Naive thymus-derived CD4-positive, alpha-beta T cell (primary cell): ENCODE data around the gene IGDCC3. TPM values are rescaled to one million over a fixed set of nuclear protein-coding genes. Genes with fewer than 3 reads are reported as not detected.

Experiments used
- ATAC-seq: fragments of 150-1000 bp; cut with Tn5 transposase; 2 replicates; pipeline ENCODE4 v1.10.0; 2021; ENCODE audit warnings: mild to moderate bottlenecking, moderate library complexity
- CTCF ChIA-PET: fragments of 350-600 bp; sonication (Branson Sonifier 250); formaldehyde crosslinking; loops from one replicate; lab custom pipeline; 2021; ENCODE audit warnings: antibody characterized with exemption; lab: Charles Lee
- POLR2A ChIA-PET: fragments of 350-600 bp; sonication (Branson Sonifier 250); formaldehyde crosslinking; loops from one replicate; lab custom pipeline; 2021; ENCODE audit warnings: antibody characterized with exemption, inconsistent platforms; lab: Charles Lee
- DNase-seq, 9 donors: peaks; one replicate each; pipeline versions ENCODE4 v3.0.0 to v3.0.0-alpha.2; 2020 to 2022; ENCODE audit warnings: mixed read lengths in 1 of 9
- H3K27ac ChIP-seq: one replicate; pipeline ENCODE4 v1.7.0; 2013; ENCODE audit warnings: mild to moderate bottlenecking, low read depth, low read length, moderate library complexity
- H3K27me3 ChIP-seq, 2 donors: one replicate each; pipeline ENCODE4 v1.7.0; 2013; ENCODE audit warnings: low read length in 2 of 2, mild to moderate bottlenecking in 2 of 2, moderate library complexity in 2 of 2; ENCODE audit not compliant: control insufficient read depth in 2 of 2, insufficient read depth in 2 of 2
- H3K36me3 ChIP-seq, 3 experiments: 1 replicate in 2 of 3; 2 replicates in 1 of 3; pipeline ENCODE4 v1.7.0; 2013; ENCODE audit warnings: low read length in 3 of 3, mild to moderate bottlenecking in 3 of 3, moderate library complexity in 1 of 3; ENCODE audit not compliant: insufficient read depth in 3 of 3, control insufficient read depth in 2 of 3
- H3K4me1 ChIP-seq, 2 donors: one replicate each; pipeline ENCODE4 v1.7.0; 2013; ENCODE audit warnings: low read length in 2 of 2, mild to moderate bottlenecking in 2 of 2, moderate library complexity in 1 of 2; ENCODE audit not compliant: control insufficient read depth in 2 of 2, insufficient read depth in 2 of 2
- H3K4me3 ChIP-seq: 2 replicates; pipeline ENCODE4 v1.7.0; 2013; ENCODE audit warnings: mild to moderate bottlenecking, low read length
- H3K9me3 ChIP-seq, 3 experiments: 1 replicate in 2 of 3; 2 replicates in 1 of 3; pipeline ENCODE4 v1.7.0; 2013; ENCODE audit warnings: low read length in 3 of 3; ENCODE audit not compliant: control insufficient read depth in 2 of 3
- H3K27ac Mint-ChIP-seq, 9 donors: one replicate each; pipeline ENCODE4 v1.8.0; 2020 to 2022; ENCODE audit warnings: mixed read lengths in 9 of 9, mild to moderate bottlenecking in 8 of 9, moderate library complexity in 5 of 9, inconsistent platforms in 2 of 9
- H3K27me3 Mint-ChIP-seq, 5 donors: one replicate each; pipeline ENCODE4 v1.8.0; 2021 to 2022; ENCODE audit warnings: mixed read lengths in 5 of 5, mild to moderate bottlenecking in 1 of 5
- H3K36me3 Mint-ChIP-seq, 5 donors: one replicate each; pipeline ENCODE4 v1.8.0; 2020 to 2022; ENCODE audit warnings: mixed read lengths in 5 of 5, mild to moderate bottlenecking in 3 of 5, inconsistent platforms in 1 of 5
- H3K4me1 Mint-ChIP-seq, 7 donors: one replicate each; pipeline ENCODE4 v1.8.0; 2020 to 2022; ENCODE audit warnings: mixed read lengths in 7 of 7, mild to moderate bottlenecking in 3 of 7, inconsistent platforms in 1 of 7
- H3K4me3 Mint-ChIP-seq, 10 donors: one replicate each; pipeline ENCODE4 v1.8.0; 2020 to 2022; ENCODE audit warnings: mild to moderate bottlenecking in 10 of 10, mixed read lengths in 10 of 10, moderate library complexity in 6 of 10, inconsistent platforms in 2 of 10
- H3K9me3 Mint-ChIP-seq, 11 donors: one replicate each; pipeline ENCODE4 v1.8.0; 2020 to 2022; ENCODE audit warnings: mixed read lengths in 11 of 11, mild to moderate bottlenecking in 4 of 11, inconsistent platforms in 1 of 11, moderate library complexity in 1 of 11
- intact Hi-C, 2 donors: fragments of 100-400 bp; cut with micrococcal nuclease; formaldehyde crosslinking; loops; one replicate each; pipeline ENCODE4 v1.15.1; 2023
- polyA plus RNA-seq, 2 donors: library from polyadenylated mRNA; unstranded; fragments of 300-500 nt; fragmentation: Illumina TruSeq; gene quantifications; one replicate each; pipeline ENCODE4 v1.2.3, GENCODE V29; 2021
- total RNA-seq, 6 experiments: library from RNA in 5 of 6; stranded (reverse) in 5 of 6; gene quantifications; 1 replicate in 5 of 6; 2 replicates in 1 of 6; pipeline ENCODE4 v1.2.3 and lab custom pipeline; 2021 to 2026

The IGDCC3 gene
- total and polyA plus RNA-seq, 7 experiments from 2014 or later = not detected

- no peak overlapping the region for H3K27ac ChIP-seq
- intact Hi-C loops = no loop called here
Measured at GRCh38 chr15:65333148-65333820, 44.5 kb downstream of the IGDCC3 start.

DNA sequence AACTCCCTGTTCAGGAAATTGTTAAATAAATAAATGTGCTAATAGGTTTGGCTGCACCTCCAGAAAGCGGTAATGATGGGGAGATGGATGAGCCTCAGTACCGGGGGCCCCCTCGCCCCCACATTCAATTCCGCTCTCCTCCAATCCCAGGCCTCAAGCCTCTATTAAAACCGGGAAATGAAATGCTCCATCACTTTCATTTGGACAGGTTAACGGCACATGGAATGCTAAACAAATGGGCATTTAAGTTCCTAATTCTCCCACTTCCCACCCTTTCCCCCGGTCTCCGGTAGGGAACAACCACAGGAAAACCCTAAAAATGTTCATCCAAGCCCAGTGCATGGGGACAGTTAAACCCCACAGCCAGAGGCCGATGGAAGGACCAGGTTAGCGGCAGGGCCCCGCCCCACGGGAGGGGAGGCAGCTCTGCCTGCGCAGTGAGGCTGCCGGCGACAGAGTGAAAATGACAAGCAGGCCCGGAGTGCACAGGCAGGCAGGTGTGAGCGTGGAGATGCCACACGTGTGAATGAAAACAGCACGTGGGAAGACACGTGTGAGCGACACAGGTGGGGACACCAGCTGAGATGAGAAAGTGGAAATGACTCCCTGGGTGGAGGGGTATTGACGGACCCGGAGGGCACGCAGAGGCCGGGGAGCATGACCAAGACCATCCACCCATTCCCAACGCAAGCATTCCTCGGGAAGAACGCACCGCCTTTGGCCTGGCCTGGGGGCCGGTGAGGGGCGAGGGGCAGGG, 45.2 kb downstream of the IGDCC3 start:
- H3K27ac Mint-ChIP-seq = no peak overlapping the region
- peaks cover 0 to 1% (median 0%) of the 10 kb centered on the region in 11 donors for H3K9me3 Mint-ChIP-seq
- H3K36me3 Mint-ChIP-seq = no peaks in the 10 kb centered on the region
- ChIA-PET CTCF (no interaction called here), POLR2A (no interaction called here)
- no peaks in the 10 kb centered on the region for H3K9me3 ChIP-seq
- DNase-seq (no peak), ATAC-seq (no peak)
- H3K27ac ChIP-seq = no peak overlapping the region
- H3K4me1 Mint-ChIP-seq = no peaks in the 10 kb centered on the region
- H3K27me3 ChIP-seq = no peaks in the 10 kb centered on the region
- H3K4me3 Mint-ChIP-seq = no peak overlapping the region
- H3K27me3 Mint-ChIP-seq = peaks cover 0 to 13% (median 0%) of the 10 kb centered on the region in 5 donors
- no peak overlapping the region for H3K4me3 ChIP-seq
- H3K4me1 ChIP-seq = no peaks in the 10 kb centered on the region
- no peaks in the 10 kb centered on the region for H3K36me3 ChIP-seq
- intact Hi-C loops = no loop called here

More at GRCh38 chr15:65333148-65333820, 44.5 kb downstream of the IGDCC3 start:
- Mint-ChIP-seq H3K27ac (no peak overlapping the region), H3K4me1 (no peaks in the 10 kb centered on the region), H3K27me3 (peaks cover 0 to 7% (median 0%) of the 10 kb centered on the region in 5 donors), H3K9me3 (peaks cover 0 to 1% (median 0%) of the 10 kb centered on the region in 11 donors), H3K4me3 (no peak overlapping the region), H3K36me3 (no peaks in the 10 kb centered on the region)
- POLR2A ChIA-PET = no interaction called here
- no peak overlapping the region for H3K4me3 ChIP-seq
- H3K4me1 ChIP-seq = no peaks in the 10 kb centered on the region
- H3K36me3 ChIP-seq = no peaks in the 10 kb centered on the region
- H3K27me3 ChIP-seq = no peaks in the 10 kb centered on the region
- DNase-seq (no peak), ATAC-seq (no peak)
- CTCF ChIA-PET = no interaction called here
- H3K9me3 ChIP-seq = no peaks in the 10 kb centered on the region

- Mint-ChIP-seq H3K4me3 (no peak overlapping the region), H3K27me3 (peaks cover 0 to 13% (median 0%) of the 10 kb centered on the region in 5 donors), H3K27ac (no peak overlapping the region), H3K4me1 (no peaks in the 10 kb centered on the region), H3K9me3 (peaks cover 0 to 1% (median 0%) of the 10 kb centered on the region in 11 donors), H3K36me3 (no peaks in the 10 kb centered on the region)
- no peak overlapping the region for H3K27ac ChIP-seq
- no peak overlapping the region for H3K4me3 ChIP-seq
- ATAC-seq = no peak
- no peaks in the 10 kb centered on the region for H3K4me1 ChIP-seq
- POLR2A ChIA-PET = no interaction called here
- CTCF ChIA-PET = no interaction called here
- no peaks in the 10 kb centered on the region for H3K36me3 ChIP-seq
- intact Hi-C loops = no loop called here
- H3K9me3 ChIP-seq = no peaks in the 10 kb centered on the region
- no peaks in the 10 kb centered on the region for H3K27me3 ChIP-seq
- DNase-seq = no peak
Measured at GRCh38 chr15:65331811-65332210, 46.0 kb downstream of the IGDCC3 start.

- H3K9me3 Mint-ChIP-seq = no peaks in the 10 kb centered on the region
- no peaks in the 10 kb centered on the region for H3K36me3 ChIP-seq
- no peak overlapping the region for H3K4me3 ChIP-seq
- DNase-seq (no peak), ATAC-seq (no peak)
- no peak overlapping the region for H3K4me3 Mint-ChIP-seq
- no peaks in the 10 kb centered on the region for H3K4me1 Mint-ChIP-seq
- ChIA-PET POLR2A (no interaction called here), CTCF (no interaction called here)
- no peaks in the 10 kb centered on the region for H3K9me3 ChIP-seq
- intact Hi-C loops = no loop called here
- H3K27ac ChIP-seq = no peak overlapping the region
- no peaks in the 10 kb centered on the region for H3K27me3 ChIP-seq
- H3K36me3 Mint-ChIP-seq = no peaks in the 10 kb centered on the region
- no peaks in the 10 kb centered on the region for H3K4me1 ChIP-seq
- H3K27me3 Mint-ChIP-seq = peaks cover 0 to 13% (median 3%) of the 10 kb centered on the region in 5 donors
- H3K27ac Mint-ChIP-seq = peak overlapping the region in 1 of 9 donors; percentile 52
Measured at GRCh38 chr15:65330934-65331645, 46.7 kb downstream of the IGDCC3 start.

DNA sequence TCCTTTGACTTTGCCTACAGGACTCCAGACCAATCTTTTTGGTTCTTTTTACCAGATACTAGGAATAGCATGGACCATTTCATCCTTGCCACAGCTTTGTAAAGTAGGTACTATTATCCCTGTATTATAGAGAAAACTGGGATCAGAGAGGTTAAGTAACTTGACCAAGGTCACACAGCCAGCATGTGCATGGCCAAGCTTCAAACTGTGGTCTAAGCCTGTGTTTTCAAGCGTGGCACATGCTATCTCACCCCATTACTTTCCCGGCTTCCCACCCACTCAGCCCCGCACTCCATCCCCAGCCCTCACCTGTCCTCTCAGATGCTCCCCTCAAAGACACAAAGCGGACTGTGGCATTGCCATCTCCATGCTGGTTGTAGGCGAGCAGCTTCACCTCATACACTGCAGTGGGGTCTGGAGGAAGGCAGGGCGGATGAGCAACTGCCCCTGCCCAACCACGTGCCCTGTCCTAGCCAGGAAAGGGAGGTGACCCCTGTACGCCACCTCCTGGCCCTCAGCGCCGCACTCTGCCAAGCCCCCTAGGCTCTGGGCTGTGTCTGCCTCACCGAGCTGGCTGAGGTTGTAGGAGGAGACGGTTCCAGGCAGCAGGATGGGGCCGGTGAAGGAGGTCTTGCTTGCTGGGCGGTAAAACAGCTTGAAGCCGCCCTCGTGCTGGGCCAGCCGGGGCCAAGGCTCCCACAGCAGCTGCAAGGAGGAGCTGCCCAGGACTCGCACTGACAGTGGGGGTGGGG, 47.6 kb downstream of the IGDCC3 start:
- POLR2A ChIA-PET = no interaction called here
- intact Hi-C loops = no loop called here
- Mint-ChIP-seq H3K27me3 (peaks cover 0 to 13% (median 6%) of the 10 kb centered on the region in 5 donors), H3K27ac (no peak overlapping the region), H3K9me3 (no peaks in the 10 kb centered on the region), H3K36me3 (no peaks in the 10 kb centered on the region), H3K4me3 (no peak overlapping the region), H3K4me1 (no peaks in the 10 kb centered on the region)
- no peak overlapping the region for H3K27ac ChIP-seq
- no peak for ATAC-seq
- no peaks in the 10 kb centered on the region for H3K9me3 ChIP-seq
- H3K4me1 ChIP-seq = no peaks in the 10 kb centered on the region
- H3K36me3 ChIP-seq = no peaks in the 10 kb centered on the region
- no peak for DNase-seq
- H3K27me3 ChIP-seq = no peaks in the 10 kb centered on the region
- no peak overlapping the region for H3K4me3 ChIP-seq
- CTCF ChIA-PET = no interaction called here

DNA sequence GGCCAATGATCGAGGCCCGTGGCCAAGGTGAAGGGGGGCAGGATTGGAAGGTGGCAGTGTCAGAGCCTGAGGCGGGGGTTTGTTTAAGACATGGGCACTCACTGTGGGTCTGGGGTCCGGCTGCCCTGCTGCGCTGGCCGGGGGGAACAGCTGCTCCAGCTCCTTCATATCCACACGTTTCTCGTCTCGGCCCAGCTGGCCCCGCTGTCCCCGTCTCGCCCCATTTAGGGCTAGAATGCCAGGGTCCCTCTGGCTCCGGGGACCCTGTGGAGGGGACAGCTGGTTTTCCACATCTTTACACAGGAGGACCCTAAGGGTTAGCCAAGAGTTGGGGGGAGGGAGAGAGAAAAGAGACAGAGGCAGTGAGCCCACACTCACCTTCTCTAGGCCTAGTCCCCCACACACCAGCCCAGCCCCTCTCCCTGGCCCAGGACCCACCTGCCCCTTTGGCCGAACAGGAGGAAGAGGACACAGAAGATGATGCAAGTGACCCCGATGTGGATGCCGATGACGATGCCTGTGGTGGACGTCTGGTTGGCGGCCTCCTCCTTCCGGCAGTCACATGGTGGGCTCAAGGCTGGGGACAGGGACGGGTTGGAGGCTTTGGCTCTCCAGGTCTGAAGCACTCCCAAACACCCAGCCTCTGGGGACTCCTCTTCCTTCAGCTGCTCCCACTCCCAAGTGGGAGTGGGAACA, 48.4 kb downstream of the IGDCC3 start:
- Mint-ChIP-seq H3K27me3 (peaks cover 0 to 13% (median 6%) of the 10 kb centered on the region in 5 donors), H3K9me3 (no peaks in the 10 kb centered on the region), H3K27ac (no peak overlapping the region), H3K4me1 (no peaks in the 10 kb centered on the region), H3K4me3 (no peak overlapping the region), H3K36me3 (no peaks in the 10 kb centered on the region)
- Histone ChIP-seq H3K27me3 (no peaks in the 10 kb centered on the region), H3K4me3 (no peak overlapping the region), H3K4me1 (no peaks in the 10 kb centered on the region), H3K27ac (no peak overlapping the region), H3K36me3 (no peaks in the 10 kb centered on the region), H3K9me3 (no peaks in the 10 kb centered on the region)
- ATAC-seq (no peak), DNase-seq (no peak)
- ChIA-PET CTCF (no interaction called here), POLR2A (no interaction called here)
- intact Hi-C loops = no loop called here
